Measurements from ENCODE around the gene DLGAP3.

Gene DLGAP3

DNA sequence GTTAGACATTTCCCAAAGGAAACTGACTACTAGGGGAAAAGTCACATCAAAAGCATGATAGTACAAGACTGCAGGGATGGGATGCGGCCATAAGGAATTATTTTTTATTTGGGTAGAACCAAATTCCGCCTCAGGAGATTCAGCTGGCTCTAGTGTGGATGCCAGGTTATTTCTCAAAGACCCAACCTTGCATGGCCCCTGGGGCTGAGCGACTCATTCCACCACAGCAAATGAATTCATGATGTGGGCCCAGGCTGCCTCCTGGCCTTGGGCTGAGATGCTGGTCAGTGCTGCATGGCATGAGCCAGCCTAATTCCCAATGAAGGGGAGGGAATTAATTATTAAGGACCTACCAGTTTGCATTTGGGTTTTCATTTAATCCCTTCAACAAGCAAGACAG, 43.9 kb upstream of the DLGAP3 start:
- no peak for TF ChIP-seq POLR2AphosphoS5 (IDR thresholded peaks at IDR 0.05; ENCODE audit: low read depth, low read length)
- TF ChIP-seq, protein P1, sequence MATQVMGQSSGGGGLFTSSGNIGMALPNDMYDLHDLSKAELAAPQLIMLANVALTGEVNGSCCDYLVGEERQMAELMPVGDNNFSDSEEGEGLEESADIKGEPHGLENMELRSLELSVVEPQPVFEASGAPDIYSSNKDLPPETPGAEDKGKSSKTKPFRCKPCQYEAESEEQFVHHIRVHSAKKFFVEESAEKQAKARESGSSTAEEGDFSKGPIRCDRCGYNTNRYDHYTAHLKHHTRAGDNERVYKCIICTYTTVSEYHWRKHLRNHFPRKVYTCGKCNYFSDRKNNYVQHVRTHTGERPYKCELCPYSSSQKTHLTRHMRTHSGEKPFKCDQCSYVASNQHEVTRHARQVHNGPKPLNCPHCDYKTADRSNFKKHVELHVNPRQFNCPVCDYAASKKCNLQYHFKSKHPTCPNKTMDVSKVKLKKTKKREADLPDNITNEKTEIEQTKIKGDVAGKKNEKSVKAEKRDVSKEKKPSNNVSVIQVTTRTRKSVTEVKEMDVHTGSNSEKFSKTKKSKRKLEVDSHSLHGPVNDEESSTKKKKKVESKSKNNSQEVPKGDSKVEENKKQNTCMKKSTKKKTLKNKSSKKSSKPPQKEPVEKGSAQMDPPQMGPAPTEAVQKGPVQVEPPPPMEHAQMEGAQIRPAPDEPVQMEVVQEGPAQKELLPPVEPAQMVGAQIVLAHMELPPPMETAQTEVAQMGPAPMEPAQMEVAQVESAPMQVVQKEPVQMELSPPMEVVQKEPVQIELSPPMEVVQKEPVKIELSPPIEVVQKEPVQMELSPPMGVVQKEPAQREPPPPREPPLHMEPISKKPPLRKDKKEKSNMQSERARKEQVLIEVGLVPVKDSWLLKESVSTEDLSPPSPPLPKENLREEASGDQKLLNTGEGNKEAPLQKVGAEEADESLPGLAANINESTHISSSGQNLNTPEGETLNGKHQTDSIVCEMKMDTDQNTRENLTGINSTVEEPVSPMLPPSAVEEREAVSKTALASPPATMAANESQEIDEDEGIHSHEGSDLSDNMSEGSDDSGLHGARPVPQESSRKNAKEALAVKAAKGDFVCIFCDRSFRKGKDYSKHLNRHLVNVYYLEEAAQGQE (IDR thresholded peaks at IDR 0.05; ENCODE audit: insufficient read depth in 1 of 2, low read depth in 2 of 2, low read length in 2 of 2), result no peak
- TF ChIP-seq SIN3A (IDR thresholded peaks at IDR 0.05; ENCODE audit: borderline replicate concordance, insufficient read depth, low read length), result no peak
- no peak for TF ChIP-seq TAF1 (IDR thresholded peaks at IDR 0.05; ENCODE audit: borderline replicate concordance, insufficient read depth, low read length)
- TF ChIP-seq FOXP2 (optimal IDR thresholded peaks at IDR 0.05; ENCODE audit: borderline replicate concordance, extremely low read depth, extremely low read length, insufficient read depth), result no peak

DNA sequence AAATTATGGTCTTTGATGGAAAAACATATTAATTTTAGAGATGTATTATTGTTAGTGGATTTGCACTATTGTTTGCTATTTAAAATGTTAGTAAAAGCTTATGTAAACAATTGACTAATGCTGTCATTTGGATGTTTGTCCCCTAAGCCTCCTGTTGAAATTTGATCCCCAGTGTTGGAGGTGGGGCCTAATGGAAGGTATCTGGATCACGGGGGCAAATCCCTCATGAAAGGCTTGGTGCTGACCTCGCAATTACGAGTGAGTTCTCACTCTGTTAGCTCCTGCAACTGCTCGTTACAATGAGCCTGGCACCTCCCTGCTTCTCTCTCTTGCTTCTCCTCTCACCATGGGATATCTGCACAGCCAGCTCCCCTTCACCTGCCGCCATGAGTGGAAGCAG, 41.4 kb upstream of the DLGAP3 start:
- TF ChIP-seq TAF1 (IDR thresholded peaks at IDR 0.05; ENCODE audit: borderline replicate concordance, insufficient read depth, low read length) (no peak), POLR2AphosphoS5 (IDR thresholded peaks at IDR 0.05; ENCODE audit: low read depth, low read length) (no peak), FOXP2 (optimal IDR thresholded peaks at IDR 0.05; ENCODE audit: borderline replicate concordance, extremely low read depth, extremely low read length, insufficient read depth) (no peak), SIN3A (IDR thresholded peaks at IDR 0.05; ENCODE audit: borderline replicate concordance, insufficient read depth, low read length) (no peak)
- TF ChIP-seq, protein P1 (IDR thresholded peaks at IDR 0.05; ENCODE audit: insufficient read depth in 1 of 2, low read depth in 2 of 2, low read length in 2 of 2), result no peak

DNA sequence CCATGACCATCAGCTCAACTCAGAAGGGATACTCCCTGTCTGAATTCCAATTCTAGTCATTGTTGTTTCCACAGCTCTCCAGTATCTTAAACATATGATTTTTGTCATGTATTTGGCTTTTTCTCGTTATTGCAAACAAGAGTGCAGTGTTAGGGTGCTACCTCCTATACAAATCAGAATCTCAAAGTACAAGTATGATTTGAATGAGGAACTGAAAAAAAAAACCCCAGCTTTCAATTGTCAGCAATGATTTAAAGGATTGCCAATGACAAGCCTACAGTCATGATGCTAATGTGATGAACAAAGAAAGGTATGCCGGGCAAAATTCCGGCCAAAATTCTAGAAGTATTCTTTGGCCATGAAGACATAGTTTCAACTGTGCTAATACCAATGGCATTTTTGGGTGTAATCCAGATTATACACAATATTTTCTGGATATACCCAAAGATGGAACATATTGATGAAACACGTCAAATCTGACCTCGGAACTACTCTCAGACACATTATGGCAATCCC, 40.8 kb upstream of the DLGAP3 start:
- TF ChIP-seq, protein P1 (IDR thresholded peaks at IDR 0.05; ENCODE audit: insufficient read depth in 1 of 2, low read depth in 2 of 2, low read length in 2 of 2), result no peak
- TF ChIP-seq FOXP2 (optimal IDR thresholded peaks at IDR 0.05; ENCODE audit: borderline replicate concordance, extremely low read depth, extremely low read length, insufficient read depth) (no peak), POLR2AphosphoS5 (IDR thresholded peaks at IDR 0.05; ENCODE audit: low read depth, low read length) (no peak), TAF1 (IDR thresholded peaks at IDR 0.05; ENCODE audit: borderline replicate concordance, insufficient read depth, low read length) (no peak), SIN3A (IDR thresholded peaks at IDR 0.05; ENCODE audit: borderline replicate concordance, insufficient read depth, low read length) (no peak)

DNA sequence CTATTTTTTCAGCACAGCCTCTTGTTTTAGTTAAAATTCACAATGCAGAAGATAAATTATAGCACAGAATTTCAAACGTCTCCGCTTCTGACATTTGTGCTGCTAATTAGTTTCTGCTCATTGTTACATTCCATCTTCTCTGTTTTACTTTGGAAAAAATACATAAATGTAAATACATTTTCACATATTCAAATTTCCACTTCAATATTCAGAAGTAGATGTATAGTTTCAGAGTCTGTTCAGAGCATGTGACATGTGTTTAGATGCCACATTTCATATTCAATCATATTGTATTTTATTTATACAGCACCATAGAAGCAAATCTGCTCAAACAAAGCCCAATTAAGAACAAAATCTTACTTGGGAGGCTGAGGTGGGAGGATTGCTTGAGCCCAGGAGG, 36.1 kb upstream of the DLGAP3 start:
- TF ChIP-seq, protein P1 (IDR thresholded peaks at IDR 0.05; ENCODE audit: insufficient read depth in 1 of 2, low read depth in 2 of 2, low read length in 2 of 2), result no peak
- TF ChIP-seq FOXP2 (optimal IDR thresholded peaks at IDR 0.05; ENCODE audit: borderline replicate concordance, extremely low read depth, extremely low read length, insufficient read depth) (no peak), POLR2AphosphoS5 (IDR thresholded peaks at IDR 0.05; ENCODE audit: low read depth, low read length) (no peak), SIN3A (IDR thresholded peaks at IDR 0.05; ENCODE audit: borderline replicate concordance, insufficient read depth, low read length) (no peak), TAF1 (IDR thresholded peaks at IDR 0.05; ENCODE audit: borderline replicate concordance, insufficient read depth, low read length) (no peak)

DNA sequence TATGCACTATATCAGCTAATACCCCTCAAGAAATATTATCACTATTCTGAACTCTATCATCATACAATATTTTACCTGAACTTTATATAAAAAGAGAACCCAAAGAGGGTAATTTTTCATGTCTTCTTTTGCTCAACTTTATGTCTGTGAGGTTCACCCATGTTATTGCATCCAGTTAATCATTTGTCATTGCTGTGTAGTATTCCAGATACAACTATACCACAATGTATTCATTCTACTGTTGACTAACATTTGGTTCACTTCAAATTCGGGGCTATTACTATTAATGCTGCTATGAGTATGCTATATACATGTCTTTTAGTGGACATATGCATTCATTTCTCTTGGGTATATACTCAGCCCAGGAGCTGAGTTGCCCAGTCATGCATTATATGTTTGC, 21.0 kb upstream of the DLGAP3 start:
- TF ChIP-seq FOXP2 (optimal IDR thresholded peaks at IDR 0.05; ENCODE audit: borderline replicate concordance, extremely low read depth, extremely low read length, insufficient read depth) (no peak), SIN3A (IDR thresholded peaks at IDR 0.05; ENCODE audit: borderline replicate concordance, insufficient read depth, low read length) (no peak), TAF1 (IDR thresholded peaks at IDR 0.05; ENCODE audit: borderline replicate concordance, insufficient read depth, low read length) (no peak), POLR2AphosphoS5 (IDR thresholded peaks at IDR 0.05; ENCODE audit: low read depth, low read length) (no peak)
- TF ChIP-seq, protein P1 (IDR thresholded peaks at IDR 0.05; ENCODE audit: insufficient read depth in 1 of 2, low read depth in 2 of 2, low read length in 2 of 2), result no peak
